Placental epithelial cell (primary cell): ENCODE data around the gene GOLGA8N. TPM values are rescaled to one million over a fixed set of nuclear protein-coding genes. Genes with fewer than 3 reads are reported as not detected.

Experiments
- small RNA-seq: library from RNA; depleted of rRNA; stranded (forward); fragments of <200 nt; gene quantifications from one replicate; pipeline ENCODE3, GENCODE V24; 2012
- total RNA-seq: library from RNA; depleted of rRNA; stranded (reverse); fragments of >200 nt; gene quantifications from 2 replicates; pipeline ENCODE4 v1.2.3, GENCODE V29; 2012

GOLGA8N gene
- 4.0 and 9.4 TPM in 2 replicates for total RNA-seq

GRCh38 chr15:32593151-32593550 is at the start of gene GOLGA8N:
Gene GOLGA8N, plus strand, starts transcription at chr15:32593456.

GRCh38 chr15:32615051-32615870 is 22.0 kb downstream of the GOLGA8N start, which contains the start of gene ARHGAP11A:
Gene ARHGAP11A, plus strand, starts transcription at chr15:32615504. Its CDS starts 708 bp downstream, at chr15:32616212.

GRCh38 chr15:32641517-32642059 is 48.3 kb downstream of the GOLGA8N start, which contains the start of gene SCG5:
Gene SCG5, plus strand, starts transcription at chr15:32641710. Its CDS starts 1,883 bp downstream, at chr15:32643593.

Small RNAs within 50 kb of the gene (small RNA-seq; reads per million reads assigned to genes)
- gene RN7SL286P, result not detected

Other genes with a start within 250 kb of the GOLGA8N start
- 0.39 TPM in 1 of 2 replicates, not detected in the other for gene GOLGA8K, start 190.2 kb upstream of the GOLGA8N start, total RNA-seq
- 0.43 TPM in 1 of 2 replicates, not detected in the other for gene GOLGA8O, start 137.8 kb upstream of the GOLGA8N start, total RNA-seq
- gene ARHGAP11A, start 22.0 kb downstream of the GOLGA8N start, total RNA-seq, result 3.9 and 4.8 TPM in 2 replicates
- 0.39 TPM in 1 of 2 replicates, not detected in the other for gene SCG5, start 48.3 kb downstream of the GOLGA8N start, total RNA-seq
- 0.65 and 0.79 TPM in 2 replicates for gene GREM1, start 124.5 kb downstream of the GOLGA8N start, total RNA-seq